GM19324 (cell line): ENCODE data around the gene MAPKAPK3.

ENCODE experiments used
- ATAC-seq: cut with Tn5 transposase; IDR thresholded peaks from one replicate; pipeline ENCODE4 v1.9.1; 2021; ENCODE audit warnings: mild to moderate bottlenecking, moderate library complexity; ENCODE audit not compliant: unreplicated experiment, low FRiP score

Gene MAPKAPK3

GRCh38 chr3:50617096-50617791 lies at the start of gene MAPKAPK3:
MAPKAPK3 (plus strand) TSS chr3:50617151; CDS start chr3:50617566, 415 bp downstream.
- ATAC-seq, result peak; percentile 22

DNA sequence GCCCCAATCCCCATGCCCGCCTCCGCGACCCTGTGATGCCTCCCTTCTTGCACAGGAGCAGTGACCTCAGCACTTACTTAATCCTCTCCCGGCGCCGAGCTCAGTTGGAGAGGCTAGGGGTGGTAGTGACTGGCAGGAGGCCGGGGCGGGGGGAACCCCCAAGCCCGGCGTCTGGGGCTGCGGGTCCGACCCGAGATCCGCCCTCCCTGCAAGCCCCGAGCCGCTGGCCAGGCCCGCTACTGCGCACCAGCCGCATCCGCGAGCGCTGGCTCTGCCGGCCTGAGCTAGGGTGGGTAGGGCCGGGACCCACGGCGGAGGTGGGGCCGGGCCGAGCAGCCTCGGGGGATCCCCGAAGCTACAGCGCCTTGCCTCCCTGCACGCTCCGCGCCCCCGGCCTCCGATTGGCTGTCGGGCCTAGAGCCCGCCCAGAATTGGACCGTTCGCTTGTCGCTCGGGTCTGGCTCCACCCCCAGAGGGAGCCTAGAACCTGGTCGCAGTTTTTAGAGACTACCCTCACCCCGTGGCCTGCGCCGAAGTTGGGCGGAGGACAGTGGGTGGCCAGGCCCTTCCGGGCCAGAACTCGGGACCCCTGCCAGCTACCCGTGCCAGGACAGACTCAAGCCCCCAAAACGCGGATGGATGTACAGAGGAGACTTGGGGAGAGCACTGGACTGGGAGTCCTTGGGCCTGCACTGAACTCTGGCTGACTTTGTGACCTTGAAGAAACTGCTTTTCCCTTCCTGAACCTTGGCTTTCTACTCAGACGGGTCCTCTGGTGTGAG lies 49.4 kb upstream of the MAPKAPK3 start, which contains the start of gene C3orf18:
TSS of gene C3orf18 (minus strand) at position 362 of the 782 bp plus-strand sequence. CDS start 2,048 bp downstream, outside the sequence.
- peak; percentile 77 for ATAC-seq

DNA sequence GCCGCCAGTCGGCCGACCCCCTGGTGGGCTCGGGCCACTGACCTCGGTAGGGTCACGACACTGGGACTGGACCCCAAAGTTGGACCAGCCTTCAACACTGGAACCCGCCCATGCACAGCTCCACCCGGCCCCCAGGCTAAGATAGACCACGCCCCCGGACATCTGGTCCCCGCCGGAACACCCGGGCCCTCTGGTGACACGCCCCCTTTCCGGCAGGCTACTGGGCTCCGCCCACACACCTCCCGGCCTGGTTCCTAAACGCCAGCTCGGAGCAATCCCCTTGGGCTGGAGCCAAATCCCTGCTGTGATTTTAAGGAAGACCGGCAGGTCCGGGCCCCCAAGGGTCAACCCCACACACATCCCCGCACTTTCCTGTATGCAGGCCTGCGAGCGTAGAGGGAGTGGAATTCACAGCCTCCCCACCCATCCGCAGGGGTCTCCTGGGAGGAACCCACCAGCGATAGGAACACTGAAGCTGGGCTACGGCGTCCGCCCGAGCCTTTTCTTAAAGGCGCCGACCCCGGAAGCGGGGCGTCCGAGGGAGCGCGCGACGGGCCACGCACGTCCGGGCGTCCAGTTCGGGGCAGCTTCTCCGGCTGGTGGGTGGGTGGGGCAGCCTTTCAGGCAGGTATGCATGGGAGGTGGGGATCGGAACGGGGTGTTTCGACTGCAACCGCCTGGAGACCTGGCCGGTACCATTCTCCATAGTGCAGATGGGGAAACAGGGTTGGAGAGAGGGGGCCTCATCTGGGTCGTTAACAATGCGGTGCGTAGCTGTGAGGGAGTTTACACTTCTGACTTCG lies 47.8 kb upstream of the MAPKAPK3 start, which contains the start of gene HEMK1:
TSS of gene HEMK1 (plus strand) at position 576 of the 803 bp plus-strand sequence. CDS start 1,583 bp downstream, outside the sequence.
- ATAC-seq, result peak; percentile 70

DNA sequence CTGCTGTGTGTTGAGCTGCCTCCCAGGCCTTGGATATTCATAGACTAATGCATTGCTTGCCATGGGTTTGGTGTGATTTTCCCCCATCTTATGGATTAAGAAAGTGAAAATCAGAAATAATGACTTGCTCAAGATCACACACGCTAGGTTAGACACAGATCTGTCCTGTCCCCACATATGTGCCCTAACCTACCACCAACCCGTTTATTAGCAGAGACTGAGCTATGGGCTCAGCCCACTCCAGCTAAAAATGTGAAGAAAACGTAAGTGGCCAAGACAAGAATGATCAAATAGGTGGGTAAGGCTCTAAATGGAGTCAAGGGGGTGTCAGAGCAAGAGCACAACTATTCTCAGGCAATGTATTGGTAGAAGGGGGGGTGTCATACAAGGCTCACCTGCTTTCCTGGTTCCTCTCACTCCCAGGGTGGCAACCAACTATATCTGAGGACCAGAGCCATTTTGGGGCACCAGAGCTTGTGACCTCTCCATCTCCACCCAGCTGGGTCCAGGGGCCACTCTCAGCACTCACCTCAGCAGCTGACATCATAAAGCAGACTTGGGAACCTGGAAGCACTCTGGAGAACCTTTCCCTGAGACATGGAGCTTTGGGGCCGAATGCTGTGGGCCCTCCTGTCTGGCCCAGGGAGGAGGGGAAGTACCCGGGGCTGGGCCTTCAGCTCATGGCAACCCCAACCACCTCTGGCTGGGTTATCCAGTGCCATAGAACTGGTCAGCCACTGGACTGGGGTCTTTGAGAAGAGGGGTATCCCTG lies 46.3 kb upstream of the MAPKAPK3 start:
- ATAC-seq, result no peak

DNA sequence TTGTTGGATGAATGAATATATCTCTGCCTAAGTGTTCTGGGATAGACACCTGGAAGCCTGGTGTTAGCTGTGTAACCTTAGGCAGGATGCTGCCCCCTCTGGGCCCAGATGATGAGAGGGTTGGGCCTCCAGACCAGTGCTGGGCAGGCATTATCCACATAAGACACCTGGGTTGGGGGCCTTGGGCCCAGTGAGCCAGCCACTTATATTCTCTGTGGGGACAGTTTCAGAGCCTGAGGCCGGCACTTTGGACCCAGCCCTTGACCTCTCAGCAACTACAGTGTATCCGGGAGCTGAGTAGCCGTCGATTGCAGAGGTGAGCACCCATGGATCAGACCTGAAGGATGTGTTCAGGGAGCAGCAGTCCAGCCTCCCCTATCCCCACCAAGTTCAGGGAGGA lies 45.5 kb upstream of the MAPKAPK3 start:
- ATAC-seq, result no peak

- no peak for ATAC-seq
These were observed 44.8 kb upstream of the MAPKAPK3 start for GRCh38 chr3:50572158-50572557.

- ATAC-seq, result no peak
These were observed 44.1 kb upstream of the MAPKAPK3 start for GRCh38 chr3:50572801-50573371.

GRCh38 chr3:50573566-50574443 lies 43.1 kb upstream of the MAPKAPK3 start:
- ATAC-seq, result no peak

GRCh38 chr3:50574444-50574831 lies 42.5 kb upstream of the MAPKAPK3 start:
- no peak for ATAC-seq

GRCh38 chr3:50575372-50575771 lies 41.6 kb upstream of the MAPKAPK3 start:
- no peak for ATAC-seq

GRCh38 chr3:50577348-50577747 lies 39.6 kb upstream of the MAPKAPK3 start:
- ATAC-seq, result no peak

DNA sequence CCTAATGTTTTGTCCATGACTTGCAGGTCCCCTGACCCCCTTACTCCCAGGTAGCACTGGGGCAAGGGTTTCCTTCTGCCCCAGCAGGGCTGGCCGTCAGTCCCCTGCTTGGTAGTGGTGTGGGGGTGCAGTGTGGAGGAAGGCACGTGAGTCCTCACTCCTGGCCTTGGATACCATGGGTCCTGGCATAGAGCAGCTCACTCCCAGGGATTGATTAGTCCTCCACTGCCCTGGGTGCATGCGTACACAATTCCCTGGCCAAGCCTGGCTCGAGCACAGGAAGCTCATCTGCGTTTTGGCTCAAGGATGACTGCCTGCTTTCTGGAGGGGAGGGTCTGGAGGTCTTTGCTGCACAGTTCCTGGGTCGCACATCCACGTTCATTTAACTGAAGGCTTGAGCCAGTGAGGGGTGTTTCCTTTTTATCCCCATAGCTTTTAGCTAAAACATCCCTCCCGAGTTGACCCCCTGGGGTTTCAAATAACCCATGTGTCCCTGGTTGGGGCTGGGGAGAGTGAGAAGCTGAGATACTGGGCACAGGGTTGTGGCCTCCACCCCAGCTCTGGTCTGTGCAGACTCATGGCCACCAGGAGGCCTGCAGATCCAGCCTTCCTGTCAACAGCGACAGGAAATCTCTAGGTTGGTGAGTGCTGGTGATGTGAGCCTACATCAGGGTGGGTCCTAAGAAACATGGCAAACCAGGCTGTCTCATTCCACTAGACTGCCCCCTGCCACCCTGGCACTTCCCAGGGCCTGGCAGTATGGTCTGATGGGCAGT lies 36.1 kb upstream of the MAPKAPK3 start:
- ATAC-seq, result no peak

- ATAC-seq, result no peak
These were observed 35.5 kb upstream of the MAPKAPK3 start for GRCh38 chr3:50581459-50581842.

GRCh38 chr3:50582083-50582482 lies 34.9 kb upstream of the MAPKAPK3 start:
- ATAC-seq, result no peak

DNA sequence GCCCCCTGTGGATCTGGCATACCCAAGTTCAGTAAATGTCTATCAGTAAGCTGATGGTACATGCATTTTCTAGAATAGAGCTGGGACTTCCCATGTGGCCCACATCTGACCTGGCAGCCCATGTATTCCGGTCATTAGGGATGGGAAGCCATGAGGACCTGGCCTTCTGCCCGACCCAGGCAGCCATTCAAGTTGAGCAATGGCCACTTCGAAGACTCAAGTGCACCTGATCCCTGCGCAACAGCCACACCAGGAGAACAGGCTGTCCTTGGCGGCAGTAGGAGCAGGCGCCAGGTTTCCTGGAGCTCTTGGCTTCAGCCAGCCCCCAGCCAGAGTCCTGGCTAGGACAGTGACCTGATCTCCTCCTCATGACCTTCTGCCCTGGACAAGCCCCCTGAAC lies 33.1 kb upstream of the MAPKAPK3 start:
- no peak for ATAC-seq

DNA sequence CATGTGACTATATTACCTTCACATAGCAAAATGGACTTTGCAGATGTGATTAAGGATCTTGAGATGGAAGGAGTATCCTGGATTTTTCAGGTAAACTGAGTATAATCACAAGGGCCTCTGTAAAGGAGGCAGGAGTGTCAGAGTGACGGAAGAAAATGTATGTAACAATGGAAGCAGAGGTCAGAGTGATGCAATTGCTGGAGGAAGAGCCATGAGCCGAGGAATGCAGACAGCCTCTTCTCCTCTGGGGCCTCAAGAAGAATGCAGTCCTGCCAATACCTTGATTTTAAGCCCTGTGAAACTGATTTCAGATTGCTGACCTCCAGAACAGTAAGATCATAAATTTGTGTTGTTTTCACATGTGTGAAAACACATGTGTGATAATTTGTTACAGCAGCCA lies 32.6 kb upstream of the MAPKAPK3 start:
- no peak for ATAC-seq

- ATAC-seq, result no peak
These were observed 30.8 kb upstream of the MAPKAPK3 start for GRCh38 chr3:50585919-50586762.
